CD4-positive, alpha-beta T cell (primary cell): ENCODE data around the gene TTN. TPM values are rescaled to one million over a fixed set of nuclear protein-coding genes. Genes with fewer than 3 reads are reported as not detected.
"Not testable (repeated sequence)": the region's sequence is repeated elsewhere in the genome, so short reads cannot be mapped to it uniquely, and the experiment has no call there.

Experiments
- ATAC-seq: fragments of 200-7000 bp; cut with Tn5 transposase; one replicate; pipeline ENCODE4 v1.10.0; 2022; ENCODE audit warnings: mild to moderate bottlenecking; ENCODE audit not compliant: poor library complexity
- CTCF ChIA-PET: fragments of 350-600 bp; sonication (Branson Sonifier 250); formaldehyde crosslinking; loops from one replicate; lab custom pipeline; 2021; ENCODE audit warnings: antibody characterized with exemption, inconsistent platforms; lab: Charles Lee
- POLR2A ChIA-PET: fragments of 350-600 bp; sonication (Branson Sonifier 250); formaldehyde crosslinking; loops from one replicate; lab custom pipeline; 2021; ENCODE audit warnings: antibody characterized with exemption, inconsistent platforms; lab: Charles Lee
- DNase-seq, 14 experiments: peaks; one replicate each; pipeline ENCODE4 v3.0.0-alpha.2; 2013 to 2020; ENCODE audit warnings: mixed read lengths in 2 of 14
- H3K27ac ChIP-seq, 2 donors: one replicate each; pipeline versions ENCODE4 v1.5.1 to v1.7.0; 2013; ENCODE audit warnings: low read length in 2 of 2, low read depth in 1 of 2, mild to moderate bottlenecking in 1 of 2
- H3K27me3 ChIP-seq, 2 experiments: 1 replicate in 1 of 2; 2 replicates in 1 of 2; pipeline versions ENCODE4 v1.6.1 to v1.7.0; 2013; ENCODE audit warnings: low read length in 2 of 2, control low read depth in 1 of 2, mild to moderate bottlenecking in 1 of 2, moderate library complexity in 1 of 2; ENCODE audit not compliant: insufficient read depth in 2 of 2, control insufficient read depth in 1 of 2
- H3K36me3 ChIP-seq: one replicate; pipeline ENCODE4 v1.6.1; 2013; ENCODE audit warnings: low read length, control low read depth; ENCODE audit not compliant: insufficient read depth
- H3K4me1 ChIP-seq: one replicate; pipeline ENCODE4 v1.6.1; 2013; ENCODE audit warnings: low read length, control low read depth; ENCODE audit not compliant: insufficient read depth
- H3K4me3 ChIP-seq: one replicate; pipeline ENCODE4 v1.5.1; 2013; ENCODE audit warnings: mild to moderate bottlenecking, low read length, moderate library complexity
- H3K9me3 ChIP-seq, 2 experiments: 1 replicate in 1 of 2; 2 replicates in 1 of 2; pipeline versions ENCODE4 v1.6.1 to v1.7.0; 2013; ENCODE audit warnings: low read length in 2 of 2, mild to moderate bottlenecking in 2 of 2, control low read depth in 1 of 2, moderate library complexity in 1 of 2; ENCODE audit not compliant: control insufficient read depth in 1 of 2, insufficient read depth in 1 of 2
- H3K27ac Mint-ChIP-seq: one replicate; pipeline ENCODE4 v1.8.0; 2020; ENCODE audit warnings: mixed read lengths
- H3K27me3 Mint-ChIP-seq: one replicate; pipeline ENCODE4 v1.8.0; 2021; ENCODE audit warnings: mixed read lengths
- H3K36me3 Mint-ChIP-seq: one replicate; pipeline ENCODE4 v1.8.0; 2021; ENCODE audit warnings: low read depth, mixed read lengths
- H3K4me1 Mint-ChIP-seq: one replicate; pipeline ENCODE4 v1.8.0; 2021; ENCODE audit warnings: low read depth, mixed read lengths
- H3K4me3 Mint-ChIP-seq: one replicate; pipeline ENCODE4 v1.8.0; 2020; ENCODE audit warnings: mild to moderate bottlenecking, mixed read lengths
- H3K9me3 Mint-ChIP-seq: one replicate; pipeline ENCODE4 v1.8.0; 2020; ENCODE audit warnings: mixed read lengths
- intact Hi-C, 2 experiments: fragments of 100-400 bp; cut with DNase I in 1 of 2; cut with micrococcal nuclease in 1 of 2; formaldehyde crosslinking; loops; one replicate each; pipeline versions ENCODE4 v1.15.1 to v1.9.0; 2023 to 2025; cut with DNase I, micrococcal nuclease
- total RNA-seq, 174 experiments: library from RNA in 2 of 174; stranded (reverse) in 2 of 174; gene quantifications; one replicate each; pipeline ENCODE4 v1.2.3 and lab custom pipeline; 2021 to 2026
- TF ChIP-seq, protein P1 (sequence below): fragments of 200-600 bp; IDR thresholded peaks from one replicate; pipeline ENCODE4 v1.8.0; 2022; ENCODE audit warnings: antibody characterized with exemption, mild to moderate bottlenecking

Gene TTN
- total RNA-seq, 2 experiments from 2014 or later = 27.5 to 29.2 TPM

DNA sequence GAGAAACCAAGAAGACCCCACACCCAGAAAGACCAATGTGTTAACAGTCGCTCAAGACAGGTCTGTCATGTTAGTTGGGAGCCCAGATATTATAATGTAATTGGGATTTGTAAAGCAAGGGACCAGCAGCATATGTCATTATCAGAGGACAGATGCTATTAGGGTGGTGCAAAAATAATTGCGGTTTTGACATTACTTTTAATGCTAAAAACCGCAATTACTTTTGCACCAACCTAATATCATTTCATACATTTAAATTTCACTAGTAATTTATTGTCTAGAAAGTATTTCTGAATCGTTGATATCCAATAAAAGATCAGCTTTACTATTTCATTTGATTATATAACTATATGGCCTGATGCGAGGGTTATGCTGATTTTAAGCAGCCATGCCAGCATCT, 131.2 kb downstream of the TTN start:
- H3K4me1 Mint-ChIP-seq = no peaks in the 10 kb centered on the region

DNA sequence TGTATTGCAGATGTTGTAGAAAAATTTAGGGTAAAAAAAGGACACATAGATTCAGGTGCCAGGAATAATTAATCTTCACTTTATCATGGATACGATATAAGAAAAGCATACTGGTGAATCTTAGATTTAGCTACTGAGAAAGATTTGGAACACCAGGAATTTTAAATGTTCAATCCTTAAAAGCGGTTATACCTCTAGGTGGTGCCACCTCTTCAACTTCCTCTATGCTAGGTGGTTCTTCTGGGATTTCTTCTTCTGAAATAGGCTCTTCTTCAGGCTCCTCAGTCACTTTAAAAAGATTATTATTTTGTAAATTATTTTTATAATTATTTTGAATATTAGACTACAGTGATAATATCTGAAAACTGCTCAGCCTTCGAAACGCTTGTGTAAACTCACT, 133.1 kb downstream of the TTN start:
- TF ChIP-seq, protein P1, sequence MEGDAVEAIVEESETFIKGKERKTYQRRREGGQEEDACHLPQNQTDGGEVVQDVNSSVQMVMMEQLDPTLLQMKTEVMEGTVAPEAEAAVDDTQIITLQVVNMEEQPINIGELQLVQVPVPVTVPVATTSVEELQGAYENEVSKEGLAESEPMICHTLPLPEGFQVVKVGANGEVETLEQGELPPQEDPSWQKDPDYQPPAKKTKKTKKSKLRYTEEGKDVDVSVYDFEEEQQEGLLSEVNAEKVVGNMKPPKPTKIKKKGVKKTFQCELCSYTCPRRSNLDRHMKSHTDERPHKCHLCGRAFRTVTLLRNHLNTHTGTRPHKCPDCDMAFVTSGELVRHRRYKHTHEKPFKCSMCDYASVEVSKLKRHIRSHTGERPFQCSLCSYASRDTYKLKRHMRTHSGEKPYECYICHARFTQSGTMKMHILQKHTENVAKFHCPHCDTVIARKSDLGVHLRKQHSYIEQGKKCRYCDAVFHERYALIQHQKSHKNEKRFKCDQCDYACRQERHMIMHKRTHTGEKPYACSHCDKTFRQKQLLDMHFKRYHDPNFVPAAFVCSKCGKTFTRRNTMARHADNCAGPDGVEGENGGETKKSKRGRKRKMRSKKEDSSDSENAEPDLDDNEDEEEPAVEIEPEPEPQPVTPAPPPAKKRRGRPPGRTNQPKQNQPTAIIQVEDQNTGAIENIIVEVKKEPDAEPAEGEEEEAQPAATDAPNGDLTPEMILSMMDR = no peak
- Histone ChIP-seq H3K27me3 (no peaks in the 10 kb centered on the region), H3K9me3 (no peaks in the 10 kb centered on the region), H3K27ac (no peak overlapping the region), H3K4me1 (no peaks in the 10 kb centered on the region), H3K4me3 (no peak overlapping the region), H3K36me3 (no peaks in the 10 kb centered on the region)
- Mint-ChIP-seq H3K9me3 (no peaks in the 10 kb centered on the region), H3K27ac (no peak overlapping the region), H3K27me3 (no peaks in the 10 kb centered on the region), H3K4me1 (no peaks in the 10 kb centered on the region), H3K36me3 (peaks cover 54% of the 10 kb centered on the region), H3K4me3 (no peak overlapping the region)
- intact Hi-C loops = no loop called here
- ChIA-PET CTCF (no interaction called here), POLR2A (no interaction called here)
- no peak for DNase-seq
- no peak for ATAC-seq

More for the DNA sequence above, 131.2 kb downstream of the TTN start:
- ChIA-PET CTCF (no interaction called here), POLR2A (no interaction called here)
- DNase-seq (no peak), ATAC-seq (no peak)
- Histone ChIP-seq H3K9me3 (no peaks in the 10 kb centered on the region), H3K27me3 (no peaks in the 10 kb centered on the region), H3K36me3 (no peaks in the 10 kb centered on the region), H3K4me3 (no peak overlapping the region), H3K4me1 (no peaks in the 10 kb centered on the region), H3K27ac (no peak overlapping the region)
- Mint-ChIP-seq H3K36me3 (peaks cover 68% of the 10 kb centered on the region), H3K27me3 (no peaks in the 10 kb centered on the region), H3K27ac (no peak overlapping the region), H3K4me3 (no peak overlapping the region), H3K9me3 (no peaks in the 10 kb centered on the region)
- TF ChIP-seq, protein P1 = no peak
- intact Hi-C loops = no loop called here

DNA sequence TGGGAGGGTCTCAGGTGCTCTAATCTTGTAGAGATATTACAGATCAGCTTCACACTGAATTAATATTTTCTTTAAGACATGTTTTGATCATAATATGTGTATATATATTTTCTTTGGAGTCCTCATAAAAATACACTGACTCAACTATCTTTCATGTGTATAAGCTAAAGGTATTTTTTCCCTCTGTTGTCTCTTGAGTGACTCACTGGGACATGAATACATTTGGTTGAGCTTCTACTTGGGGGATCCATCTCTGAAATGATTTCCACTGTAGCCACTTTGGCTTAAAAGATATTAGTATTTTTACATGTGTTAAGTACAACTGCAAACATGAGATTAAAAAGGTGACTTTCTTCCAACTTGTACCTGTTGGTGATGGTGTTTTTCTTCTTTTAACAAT, 140.8 kb downstream of the TTN start:
- no peaks in the 10 kb centered on the region for H3K9me3 Mint-ChIP-seq
- ChIA-PET CTCF (no interaction called here), POLR2A (no interaction called here)
- Histone ChIP-seq H3K27me3 (no peaks in the 10 kb centered on the region), H3K27ac (no peak overlapping the region), H3K4me1 (no peaks in the 10 kb centered on the region), H3K4me3 (no peak overlapping the region), H3K9me3 (no peaks in the 10 kb centered on the region), H3K36me3 (no peaks in the 10 kb centered on the region)
- H3K27ac Mint-ChIP-seq = no peak overlapping the region
- H3K4me3 Mint-ChIP-seq = no peak overlapping the region
- DNase-seq (no peak), ATAC-seq (no peak)
- peaks cover 46% of the 10 kb centered on the region for H3K36me3 Mint-ChIP-seq
- TF ChIP-seq, protein P1 = no peak
- no peaks in the 10 kb centered on the region for H3K4me1 Mint-ChIP-seq
- H3K27me3 Mint-ChIP-seq = no peaks in the 10 kb centered on the region
- intact Hi-C loops = no loop called here

DNA sequence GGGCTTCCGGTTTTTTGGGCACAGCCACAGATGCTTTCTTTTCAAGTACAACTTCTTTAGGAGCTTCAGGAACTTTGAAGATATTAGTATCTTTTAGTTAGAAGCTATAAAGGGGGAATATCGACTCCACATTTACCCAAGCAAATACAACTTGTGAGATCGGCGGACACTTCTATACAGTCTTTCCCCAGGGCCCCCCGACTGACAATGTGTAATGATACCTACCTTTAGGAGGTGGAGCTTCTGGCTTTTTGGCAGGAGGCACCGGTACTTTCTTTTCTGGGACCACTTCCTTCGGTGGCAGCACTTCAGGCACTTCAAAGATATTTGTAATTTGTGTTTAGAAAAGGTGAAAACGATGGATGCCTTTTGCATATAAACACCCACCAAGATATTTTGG, 148.7 kb downstream of the TTN start:
- POLR2A ChIA-PET, ATAC-seq, H3K4me1 Mint-ChIP-seq, CTCF ChIA-PET, H3K27me3 Mint-ChIP-seq, H3K27ac Mint-ChIP-seq, H3K4me1 ChIP-seq, H3K27me3 ChIP-seq, H3K36me3 Mint-ChIP-seq, DNase-seq, H3K36me3 ChIP-seq, H3K9me3 Mint-ChIP-seq, intact Hi-C loops, H3K9me3 ChIP-seq, H3K27ac ChIP-seq, H3K4me3 ChIP-seq, H3K4me3 Mint-ChIP-seq: not testable (repeated sequence)
